OCI-M2 (cell line): ENCODE measurements around the gene PALB2.
"Not testable (repeated sequence)": the region's sequence is repeated elsewhere in the genome, so short reads cannot be mapped to it uniquely, and the experiment has no call there.

Experiments
- DNase-seq: peaks from one replicate; lab custom pipeline; 2025; ENCODE audit not compliant: unreplicated experiment; lab: John Stamatoyannopoulos, UW

Gene PALB2

DNA sequence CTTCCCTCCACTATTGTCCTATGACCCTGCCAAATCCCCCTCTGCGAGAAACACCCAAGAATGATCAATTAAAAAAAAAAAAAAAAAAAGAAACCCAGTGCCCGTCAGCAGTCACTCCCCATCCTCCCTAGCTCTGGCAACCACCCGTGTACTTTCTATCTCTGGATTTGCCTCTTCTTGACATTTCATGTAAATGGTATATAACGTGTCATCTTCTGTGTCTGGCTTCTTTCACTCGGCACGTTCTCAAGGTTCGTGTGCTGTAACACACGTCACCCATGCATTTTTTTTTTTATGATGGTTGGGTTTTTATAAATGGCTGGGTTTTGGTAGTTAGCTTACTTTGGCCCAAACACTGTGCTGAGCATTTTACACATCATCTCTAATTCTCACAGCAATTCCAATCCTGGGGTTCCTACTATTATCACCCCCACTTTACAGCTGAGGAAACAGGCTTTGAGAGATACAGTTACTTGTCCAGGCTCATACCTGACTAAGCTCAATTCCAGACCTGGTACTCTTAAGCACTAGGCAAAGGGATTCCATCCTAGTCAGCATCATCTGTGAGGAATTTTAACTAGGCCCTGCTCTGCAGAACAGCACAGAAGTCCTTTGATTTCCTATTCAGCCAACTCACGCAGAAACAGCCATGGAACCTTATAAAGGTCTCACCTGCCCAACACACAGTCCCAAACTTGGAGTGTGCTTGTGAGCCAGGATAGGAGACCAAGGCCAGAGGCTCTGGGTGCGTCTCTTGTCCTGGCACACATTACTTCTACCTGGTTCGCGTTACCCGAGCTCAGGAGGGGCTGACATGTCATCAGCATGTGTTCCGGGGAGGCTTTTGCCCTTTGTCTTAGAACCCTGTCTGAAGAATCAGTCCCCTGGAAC is 56.7 kb downstream of the PALB2 start:
- no peak for DNase-seq

DNA sequence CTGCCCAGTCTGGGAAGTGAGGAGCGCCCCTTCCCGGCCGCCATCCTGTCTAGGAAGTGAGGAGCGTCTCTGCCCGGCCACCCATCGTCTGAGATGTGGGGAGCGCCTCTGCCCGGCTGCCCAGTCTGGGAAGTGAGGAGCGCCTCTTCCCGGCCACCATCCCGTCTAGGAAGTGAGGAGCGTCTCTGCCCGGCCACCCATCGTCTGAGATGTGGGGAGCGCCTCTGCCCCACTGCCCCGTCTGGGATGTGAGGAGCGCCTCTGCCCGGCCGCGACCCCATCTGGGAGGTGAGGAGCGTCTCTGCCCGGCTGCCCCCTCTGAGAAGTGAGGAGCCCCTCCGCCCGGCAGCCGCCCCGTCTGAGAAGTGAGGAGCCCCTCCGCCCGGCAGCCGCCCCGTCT is 57.8 kb downstream of the PALB2 start:
- DNase-seq: not testable (repeated sequence)

GRCh38 chr16:23581764-23582163 is 59.3 kb downstream of the PALB2 start:
- no peak for DNase-seq

DNA sequence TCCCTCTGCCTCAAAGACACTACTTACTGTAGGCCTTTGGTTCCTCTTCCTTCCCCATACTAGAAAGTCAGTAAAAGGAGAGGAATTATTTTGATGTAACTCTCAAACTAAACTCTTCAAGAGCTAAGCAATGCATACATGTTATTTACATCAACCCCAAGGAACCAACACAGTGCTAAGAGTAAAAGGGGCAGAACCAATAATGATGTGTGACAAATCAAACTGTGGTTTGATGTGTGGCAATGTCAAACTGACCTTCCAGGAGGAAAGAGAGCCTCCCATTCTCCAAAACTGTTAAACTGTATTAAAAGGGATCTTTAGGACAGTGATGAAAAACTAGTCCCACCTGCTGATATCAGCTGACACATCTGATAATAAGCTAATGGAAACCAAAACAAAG is 60.7 kb downstream of the PALB2 start:
- DNase-seq: no peak

- DNase-seq: no peak
Measured at GRCh38 chr16:23579371-23579770, 61.7 kb downstream of the PALB2 start.

DNA sequence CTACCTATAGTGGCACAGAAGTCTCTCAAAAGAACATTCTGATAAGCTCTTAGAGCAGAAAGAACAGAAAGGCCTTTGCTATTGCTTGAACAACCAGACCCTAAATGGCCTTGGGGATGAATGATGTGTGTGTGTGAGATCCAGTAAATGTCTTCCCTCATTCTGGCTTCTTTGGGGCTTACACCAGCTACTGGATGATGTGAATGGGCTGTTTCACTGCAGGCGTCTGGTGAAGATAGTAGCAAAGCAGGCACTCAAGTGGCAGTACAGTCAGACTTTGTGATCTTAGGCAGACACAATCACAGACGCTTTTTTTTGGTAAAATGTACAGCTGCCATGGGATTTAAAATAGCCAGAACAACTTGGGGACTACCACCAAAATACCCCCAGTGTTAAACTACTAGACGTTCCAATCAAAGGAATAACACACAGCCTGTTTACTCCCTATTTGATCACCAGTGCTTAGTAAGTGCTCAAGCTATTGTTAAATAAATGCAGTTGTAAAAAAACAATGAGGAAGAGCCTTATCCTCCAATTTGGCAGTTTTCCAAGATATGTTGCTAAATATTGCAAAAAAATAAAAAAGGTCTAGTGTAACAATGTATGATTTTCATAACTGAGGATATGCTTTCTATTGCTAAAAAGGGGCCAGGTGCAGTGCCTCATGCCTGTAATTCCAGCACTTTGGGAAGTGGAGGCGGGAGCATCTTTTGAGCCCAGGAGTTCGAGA is 62.8 kb downstream of the PALB2 start:
- DNase-seq: no peak

DNA sequence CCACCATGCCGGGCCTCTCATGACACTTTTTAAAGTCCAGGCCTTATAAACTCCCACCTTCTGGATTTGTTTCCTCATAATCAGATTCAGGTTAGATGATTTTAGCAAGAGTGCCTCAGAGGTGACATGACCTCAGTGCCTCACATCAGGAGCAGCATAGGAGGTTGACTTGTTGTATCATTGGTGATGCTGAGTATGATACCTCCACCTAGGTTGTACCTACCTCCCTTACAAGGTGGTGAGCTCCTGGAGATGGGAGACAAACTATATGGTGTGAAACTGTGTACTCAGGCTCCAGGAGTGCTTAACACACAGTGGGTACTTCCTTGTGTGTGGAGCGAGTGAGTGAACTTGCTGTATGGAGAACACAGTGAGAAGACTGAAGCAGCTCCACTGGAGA is 63.6 kb downstream of the PALB2 start:
- DNase-seq: no peak

DNA sequence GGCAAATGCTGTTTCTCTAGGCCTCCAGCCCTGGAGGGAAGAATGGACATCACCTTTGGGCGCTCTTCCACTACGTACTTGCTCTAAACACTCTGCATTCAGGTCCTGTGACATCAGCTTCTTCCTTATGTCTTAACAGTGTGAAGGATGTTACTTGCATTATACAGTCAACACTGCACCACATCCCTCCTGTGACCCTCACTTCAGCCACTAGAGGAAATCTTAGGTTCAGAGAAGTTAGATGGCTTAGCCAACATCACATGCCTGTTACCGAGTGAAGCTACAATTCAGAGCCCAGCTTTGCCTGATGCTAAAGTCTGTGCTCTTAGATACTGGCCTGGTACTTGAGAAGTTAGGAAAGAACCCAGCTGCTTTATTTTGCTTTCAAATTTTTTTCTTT is 65.3 kb downstream of the PALB2 start:
- DNase-seq: no peak

DNA sequence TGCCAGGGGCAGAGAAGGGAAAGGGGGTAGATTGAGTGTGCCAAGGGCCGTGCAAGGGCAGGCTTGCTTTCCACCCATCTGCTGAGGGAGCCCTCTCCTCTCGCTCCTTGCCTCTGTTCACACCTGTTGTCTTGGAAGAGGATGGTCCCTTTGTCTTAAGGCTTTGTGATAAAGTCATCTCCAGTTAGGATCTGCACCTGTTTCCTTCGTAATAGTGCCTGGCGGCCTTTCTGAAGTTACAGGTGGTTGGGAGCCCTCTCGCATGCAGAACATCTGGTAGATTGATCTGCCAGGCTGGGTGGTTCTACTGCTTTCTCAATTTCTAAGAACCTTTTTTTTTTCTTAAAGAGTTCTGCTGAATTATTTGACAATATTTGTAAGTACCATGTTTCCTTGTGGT is 67.3 kb downstream of the PALB2 start:
- DNase-seq: no peak

- DNase-seq: no peak
Measured at GRCh38 chr16:23572394-23572793, 68.7 kb downstream of the PALB2 start.

- DNase-seq: no peak
Measured at GRCh38 chr16:23571895-23572294, 69.2 kb downstream of the PALB2 start.

- DNase-seq: no peak
Measured at GRCh38 chr16:23570992-23571632, 70.0 kb downstream of the PALB2 start.

DNA sequence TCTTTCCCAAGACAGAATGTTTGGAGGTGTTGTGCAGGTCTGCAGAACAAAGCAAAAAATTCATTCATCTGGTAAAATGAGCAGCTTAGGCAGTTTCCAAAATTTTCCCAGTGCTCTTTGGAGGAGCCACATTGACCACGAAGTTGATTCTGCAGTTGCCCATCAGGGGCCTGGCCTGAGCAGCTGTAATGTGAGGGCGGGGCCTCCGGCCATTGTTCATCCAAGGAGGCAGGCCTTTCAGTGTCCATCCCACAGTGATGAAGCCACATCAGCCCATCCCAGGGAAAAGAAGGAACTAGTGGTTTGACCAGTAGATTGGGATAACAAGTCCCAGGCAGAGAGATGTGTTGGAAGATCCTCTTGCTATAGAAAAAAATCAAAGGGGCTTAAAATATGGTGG is 73.5 kb downstream of the PALB2 start:
- no peak for DNase-seq

DNA sequence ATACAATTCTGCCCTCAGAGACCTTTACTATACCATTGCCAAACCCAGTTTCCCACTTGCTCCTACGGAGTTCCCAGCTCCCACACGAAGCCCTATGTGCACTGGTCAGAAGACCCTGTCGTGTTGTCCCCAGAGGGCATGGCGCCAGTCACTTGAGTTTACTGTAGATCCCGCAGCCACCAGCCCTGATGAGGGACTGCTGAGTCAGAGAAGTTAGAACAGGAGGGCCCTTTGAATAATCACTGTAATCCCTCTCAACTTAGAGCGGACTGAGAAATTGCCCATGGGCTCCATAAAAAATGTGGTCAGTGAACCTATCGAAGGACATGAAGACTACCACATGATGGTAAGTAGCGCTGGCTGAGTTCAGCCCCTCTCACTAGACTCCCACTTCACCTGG is 74.4 kb downstream of the PALB2 start:
- DNase-seq: no peak

GRCh38 chr16:23564575-23565363 is 76.3 kb downstream of the PALB2 start:
- no peak for DNase-seq

GRCh38 chr16:23563186-23563585 is 77.9 kb downstream of the PALB2 start:
- no peak for DNase-seq

DNA sequence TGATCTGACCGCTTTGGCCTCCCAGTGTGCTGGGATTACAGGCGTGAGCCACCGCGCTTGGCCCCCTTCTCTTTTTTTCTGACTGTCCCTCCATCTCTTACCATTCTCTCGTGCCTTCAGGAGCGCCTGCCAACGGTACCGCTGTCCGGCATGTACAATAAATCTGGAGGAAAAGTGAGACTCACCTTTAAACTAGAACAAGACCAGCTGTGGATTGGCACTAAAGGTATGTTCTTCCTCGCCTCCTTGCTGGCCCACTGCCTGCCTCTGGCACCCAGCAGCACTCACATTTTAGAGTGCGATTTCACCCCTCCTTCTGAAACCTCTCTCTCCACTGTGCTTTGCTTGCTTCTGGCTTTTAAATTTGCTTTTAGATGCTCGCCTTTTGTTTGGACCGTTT is 78.6 kb downstream of the PALB2 start:
- no peak for DNase-seq

DNA sequence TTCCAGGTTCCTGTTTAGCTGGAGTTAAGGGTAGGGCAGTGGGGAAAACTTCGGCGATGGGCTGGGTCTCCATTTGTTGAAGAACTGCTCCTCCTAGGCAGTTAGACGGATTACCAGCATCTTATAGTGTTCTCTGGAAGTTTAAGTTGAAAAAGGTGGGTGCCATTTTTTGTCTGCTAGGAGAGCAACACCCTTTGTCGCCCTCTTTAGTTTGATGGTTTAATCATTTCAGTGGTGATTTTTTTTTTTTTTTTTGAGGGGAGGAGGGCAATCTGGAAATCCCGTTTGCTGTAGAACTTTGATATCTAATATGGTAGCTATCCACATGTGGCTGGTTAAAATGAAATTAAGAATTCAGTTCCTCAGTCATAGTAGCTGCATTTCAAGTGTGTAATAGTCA is 79.5 kb downstream of the PALB2 start:
- DNase-seq: no peak

DNA sequence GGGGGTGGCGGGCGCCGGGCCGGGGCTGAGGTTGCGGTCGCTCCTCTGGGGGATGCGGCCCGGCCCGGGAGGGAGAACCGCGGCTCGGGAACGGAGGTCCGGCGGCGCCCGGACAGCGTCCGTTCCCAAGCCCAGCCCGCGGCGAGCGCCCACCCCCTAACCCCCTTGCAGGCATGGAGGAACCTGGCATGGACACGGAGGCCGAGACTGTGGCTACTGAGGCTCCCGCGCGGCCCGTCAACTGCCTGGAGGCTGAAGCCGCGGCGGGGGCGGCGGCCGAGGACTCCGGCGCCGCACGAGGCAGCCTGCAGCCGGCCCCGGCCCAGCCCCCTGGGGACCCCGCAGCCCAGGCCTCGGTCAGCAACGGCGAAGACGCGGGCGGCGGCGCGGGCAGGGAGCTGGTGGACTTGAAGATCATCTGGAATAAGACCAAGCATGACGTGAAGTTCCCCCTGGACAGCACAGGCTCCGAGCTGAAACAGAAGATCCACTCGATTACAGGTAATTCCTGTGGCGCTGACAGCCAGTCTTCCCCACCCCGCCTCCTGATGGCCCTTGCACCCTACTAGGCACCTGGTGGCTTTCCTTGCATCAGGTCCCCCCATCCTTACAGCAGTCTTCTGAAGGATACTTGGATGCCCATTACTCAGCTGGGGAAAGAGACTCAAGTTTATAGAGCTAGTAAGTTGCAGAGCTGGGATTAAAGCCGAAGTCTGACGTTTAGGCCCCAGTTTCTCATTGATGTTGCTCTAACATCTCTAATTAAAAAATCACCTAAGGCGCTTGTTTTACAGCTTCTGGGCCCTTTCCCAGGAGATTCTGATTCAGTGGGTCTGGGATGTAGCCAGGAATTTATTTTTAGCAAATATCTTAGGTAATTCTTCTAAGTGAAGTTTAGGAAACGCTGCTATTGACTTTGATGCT is 83.1 kb downstream of the PALB2 start:
- no peak for DNase-seq
